Mesothelial cell of epicardium (in vitro differentiated cells): ENCODE measurements around the gene IL1R2. TPM values are rescaled to one million over a fixed set of nuclear protein-coding genes. Genes with fewer than 3 reads are reported as not detected.

ENCODE experiments used
- DNase-seq, 2 experiments: peaks; one replicate each; pipeline ENCODE4 v3.0.0; 2021; ENCODE audit warnings: low spot score in 2 of 2; ENCODE audit not compliant: unreplicated experiment in 2 of 2
- H3K27ac Mint-ChIP-seq: 2 replicates; pipeline ENCODE4 v1.8.0; 2021; ENCODE audit warnings: mixed read lengths
- H3K27me3 Mint-ChIP-seq: 2 replicates; pipeline ENCODE4 v1.8.0; 2021; ENCODE audit warnings: low read depth, mixed read lengths
- H3K36me3 Mint-ChIP-seq: 2 replicates; pipeline ENCODE4 v1.8.0; 2021; ENCODE audit warnings: mixed read lengths
- H3K4me1 Mint-ChIP-seq: 2 replicates; pipeline ENCODE4 v1.8.0; 2021; ENCODE audit warnings: mixed read lengths
- H3K4me3 Mint-ChIP-seq: 2 replicates; pipeline ENCODE4 v1.8.0; 2021; ENCODE audit warnings: mild to moderate bottlenecking, moderate library complexity, mixed read lengths
- H3K9me3 Mint-ChIP-seq: 2 replicates; pipeline ENCODE4 v1.8.0; 2021; ENCODE audit warnings: mixed read lengths
- CTCF ChIP-seq: fragments of 200-600 bp; sonication (generic); IDR thresholded peaks from one replicate; pipeline ENCODE4 v1.5.0; 2021; ENCODE audit warnings: antibody characterized with exemption; ENCODE audit not compliant: unreplicated experiment
- total RNA-seq: library from RNA; stranded (reverse); gene quantifications from 3 replicates; pipeline ENCODE4 v1.2.1, GENCODE V29; 2021

Gene IL1R2
- not detected in 3 replicates for total RNA-seq

GRCh38 chr2:101991721-101992145 lies at the start of gene IL1R2:
Gene IL1R2 (plus strand): TSS chr2:101991960. CDS start chr2:102008576, 16,616 bp downstream.
- peaks cover 1% of the 10 kb centered on the region for H3K4me1 Mint-ChIP-seq
- no peaks in the 10 kb centered on the region for H3K9me3 Mint-ChIP-seq
- no peak within 1 kb of the TSS for H3K4me3 Mint-ChIP-seq
- TF ChIP-seq CTCF, result no peak
- peaks cover 32% of the 10 kb centered on the region for H3K27me3 Mint-ChIP-seq
- H3K36me3 Mint-ChIP-seq, result no peaks in the 10 kb centered on the region
- no peak within 1 kb of the TSS for H3K27ac Mint-ChIP-seq
- no peak for DNase-seq

GRCh38 chr2:101942851-101943250 lies 48.9 kb upstream of the IL1R2 start:
- Mint-ChIP-seq H3K9me3 (peaks cover 15% of the 10 kb centered on the region), H3K27me3 (no peaks in the 10 kb centered on the region), H3K4me1 (no peaks in the 10 kb centered on the region), H3K27ac (no peak overlapping the region), H3K4me3 (no peak overlapping the region), H3K36me3 (no peaks in the 10 kb centered on the region)
- DNase-seq, result no peak
- TF ChIP-seq CTCF, result no peak

- no peak for TF ChIP-seq CTCF
- Mint-ChIP-seq H3K9me3 (peaks cover 14% of the 10 kb centered on the region), H3K27ac (no peak overlapping the region), H3K27me3 (no peaks in the 10 kb centered on the region), H3K36me3 (peaks cover 3% of the 10 kb centered on the region), H3K4me3 (no peak overlapping the region), H3K4me1 (no peaks in the 10 kb centered on the region)
- DNase-seq, result no peak
Observed at GRCh38 chr2:101946372-101947039, 45.3 kb upstream of the IL1R2 start.

GRCh38 chr2:101947374-101947773 lies 44.4 kb upstream of the IL1R2 start:
- H3K4me1 Mint-ChIP-seq, result no peaks in the 10 kb centered on the region
- no peak for TF ChIP-seq CTCF
- no peak for DNase-seq
- peaks cover 3% of the 10 kb centered on the region for H3K36me3 Mint-ChIP-seq
- no peaks in the 10 kb centered on the region for H3K27me3 Mint-ChIP-seq
- no peak overlapping the region for H3K27ac Mint-ChIP-seq
- H3K4me3 Mint-ChIP-seq, result no peak overlapping the region
- H3K9me3 Mint-ChIP-seq, result peaks cover 17% of the 10 kb centered on the region

- H3K4me3 Mint-ChIP-seq, result no peak overlapping the region
Observed at GRCh38 chr2:101948625-101949155, 43.1 kb upstream of the IL1R2 start.

More at GRCh38 chr2:101948625-101949155, 43.1 kb upstream of the IL1R2 start:
- no peaks in the 10 kb centered on the region for H3K4me1 Mint-ChIP-seq
- peaks cover 20% of the 10 kb centered on the region for H3K9me3 Mint-ChIP-seq
- H3K27me3 Mint-ChIP-seq, result no peaks in the 10 kb centered on the region
- H3K27ac Mint-ChIP-seq, result no peak overlapping the region
- DNase-seq, result no peak
- H3K36me3 Mint-ChIP-seq, result peaks cover 3% of the 10 kb centered on the region
- no peak for TF ChIP-seq CTCF
